ENCODE measurements around the gene SEMA3E.

GRCh38 chr7:83439026-83439425 is 209.9 kb downstream of the SEMA3E start:
- no peak for TF ChIP-seq ZZZ3 (IDR thresholded peaks at IDR 0.05)
- no peak for TF ChIP-seq CTCF (IDR thresholded peaks at IDR 0.05 in 2 of 3, conservative IDR thresholded peaks at IDR 0.05 in 1 of 3; ENCODE audit: insufficient read depth in 2 of 3, low read depth in 1 of 3, low read length in 3 of 3)
- TF ChIP-seq HMG20B (CRISPR knock-in tag; IDR thresholded peaks at IDR 0.05) = no peak
- TF ChIP-seq NR2C1 (IDR thresholded peaks at IDR 0.05) = no peak
- TF ChIP-seq NR2C1 (tag; IDR thresholded peaks at IDR 0.05) = no peak
- no peak for TF ChIP-seq REST (IDR thresholded peaks at IDR 0.05; ENCODE audit: borderline replicate concordance)
- no peak for TF ChIP-seq REST (CRISPR knock-in tag; IDR thresholded peaks at IDR 0.05; ENCODE audit: low read depth)
- no peak for TF ChIP-seq SIRT6 (IDR thresholded peaks at IDR 0.05; ENCODE audit: low read depth, low read length)
- no peak for TF ChIP-seq XRCC3 (IDR thresholded peaks at IDR 0.05)
- no peak for TF ChIP-seq ZNF668 (CRISPR knock-in tag; IDR thresholded peaks at IDR 0.05)
- TF ChIP-seq FOXA3 (CRISPR knock-in tag; conservative IDR thresholded peaks at IDR 0.05 in 1 of 2, IDR thresholded peaks at IDR 0.05 in 1 of 2) = no peak
- no peak for TF ChIP-seq ATF2 (CRISPR knock-in tag; IDR thresholded peaks at IDR 0.05)
- TF ChIP-seq IRF1 (CRISPR knock-in tag; IDR thresholded peaks at IDR 0.05; ENCODE audit: borderline replicate concordance) = no peak
- no peak for TF ChIP-seq PATZ1 (CRISPR knock-in tag; IDR thresholded peaks at IDR 0.05; ENCODE audit: borderline replicate concordance)
- TF ChIP-seq NFXL1 (CRISPR knock-in tag; IDR thresholded peaks at IDR 0.05) = no peak
